GM18907 (cell line): ENCODE measurements around the gene MRPS6.

Source experiments
- ATAC-seq: cut with Tn5 transposase; IDR thresholded peaks from one replicate; pipeline ENCODE4 v1.9.1; 2021; ENCODE audit warnings: mild to moderate bottlenecking, moderate library complexity; ENCODE audit not compliant: unreplicated experiment

Gene MRPS6

DNA sequence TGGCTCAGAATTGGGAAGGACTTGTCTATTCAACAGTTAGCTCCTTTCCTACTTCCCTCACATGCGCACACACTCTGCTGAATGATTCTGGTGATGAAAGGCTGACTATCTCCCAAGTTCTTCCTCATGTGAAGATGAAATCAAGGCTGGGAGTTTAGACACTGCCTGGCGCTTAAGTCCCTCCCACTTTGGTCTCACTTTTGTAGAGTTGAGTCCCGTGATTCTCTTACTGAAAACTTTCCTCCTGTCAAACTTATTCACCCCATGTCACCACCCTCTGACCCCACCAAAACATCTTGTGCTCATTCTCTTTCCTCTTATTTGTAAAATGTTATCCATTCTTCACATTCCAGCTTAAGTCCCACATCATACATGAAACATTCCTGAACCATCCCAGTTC lies 8.4 kb upstream of the MRPS6 start:
- no peak for ATAC-seq

DNA sequence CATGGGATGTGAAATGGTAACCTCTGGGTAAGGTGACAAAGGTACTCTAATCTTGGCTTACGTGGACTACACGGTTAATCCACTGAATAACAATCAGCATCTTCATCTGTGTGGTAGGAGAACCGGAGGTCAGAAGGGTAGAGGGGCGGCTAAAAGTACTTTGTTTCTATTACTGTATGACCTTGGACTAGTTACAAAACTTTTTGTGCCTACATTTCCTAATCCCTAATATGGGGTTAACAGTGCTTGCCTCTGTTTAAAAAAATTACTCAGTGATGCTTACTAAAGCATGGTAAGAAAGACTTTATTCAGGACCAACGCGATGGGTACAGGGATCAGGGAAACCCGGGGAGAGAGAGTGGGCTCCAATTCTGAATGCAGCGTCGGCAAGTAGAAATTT lies 1.7 kb upstream of the MRPS6 start:
- no peak for ATAC-seq

GRCh38 chr21:34072145-34073031 lies 990 bp upstream of the MRPS6 start:
- no peak for ATAC-seq

DNA sequence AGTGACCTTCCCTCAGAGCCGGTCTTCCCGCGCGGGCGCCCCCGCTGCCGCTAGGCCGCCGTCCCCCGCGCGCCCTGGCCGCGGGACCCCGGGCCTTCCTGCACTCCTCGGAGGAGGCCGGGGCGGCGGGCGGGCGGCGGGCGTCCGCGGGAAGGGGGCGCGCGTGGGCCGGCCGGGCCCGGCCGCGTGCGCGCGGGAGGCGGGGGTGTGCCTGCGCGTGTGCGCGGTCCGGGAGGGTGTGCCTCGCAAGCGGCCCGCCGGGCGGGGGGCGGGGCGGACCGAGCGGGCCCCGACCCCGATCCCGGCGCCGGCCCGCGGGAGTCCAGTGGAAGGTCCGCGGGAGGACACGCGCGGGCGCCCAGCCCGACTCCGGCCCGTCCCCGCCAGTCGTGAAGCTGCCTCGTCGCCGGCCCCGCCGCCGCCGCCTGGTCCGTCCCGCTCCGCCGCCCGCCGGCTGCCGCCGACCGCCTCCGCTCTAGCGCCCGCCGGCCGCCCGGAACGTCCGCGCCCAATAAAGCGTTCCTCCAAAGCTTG lies 438 bp downstream of the MRPS6 start:
- peak; percentile 37 for ATAC-seq

DNA sequence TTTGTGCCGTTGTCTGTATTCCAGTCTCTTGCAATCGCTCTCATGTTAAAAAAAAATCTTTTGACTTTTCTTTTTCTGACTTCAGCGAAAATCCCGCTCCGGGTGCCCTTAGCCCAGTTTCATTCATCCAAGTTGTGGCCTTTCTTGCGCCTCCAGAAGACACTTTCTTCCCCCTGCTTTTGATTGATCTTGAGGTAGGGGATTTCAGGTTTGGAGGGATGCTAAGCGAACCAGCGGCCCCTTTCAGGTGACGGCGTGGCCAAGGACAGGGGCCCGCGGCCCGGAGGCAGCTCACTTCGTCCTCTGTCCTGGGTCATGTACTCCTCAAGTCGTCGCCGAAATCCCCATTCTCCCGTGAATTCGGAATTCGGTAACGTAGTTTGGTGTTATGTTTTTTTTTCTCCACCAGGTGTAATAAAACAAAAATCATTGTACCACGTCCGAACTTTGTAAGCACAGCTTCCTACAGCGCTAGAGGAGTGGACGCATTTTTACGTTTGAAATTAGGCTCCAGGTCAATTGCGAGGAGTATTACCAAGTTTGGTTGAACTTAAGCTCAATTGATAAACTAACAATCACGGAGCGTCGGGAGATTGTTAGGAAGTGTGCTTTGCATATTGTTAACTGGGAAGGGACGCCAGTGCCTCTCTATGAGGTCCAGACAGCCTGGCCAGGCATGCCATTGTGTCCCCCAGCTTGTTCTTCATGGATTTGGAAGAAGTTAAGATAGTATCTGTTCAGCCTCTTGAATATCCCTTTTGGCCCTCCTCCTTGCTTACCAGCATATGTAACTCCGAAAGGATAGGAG lies 1.1 kb downstream of the MRPS6 start:
- no peak for ATAC-seq

DNA sequence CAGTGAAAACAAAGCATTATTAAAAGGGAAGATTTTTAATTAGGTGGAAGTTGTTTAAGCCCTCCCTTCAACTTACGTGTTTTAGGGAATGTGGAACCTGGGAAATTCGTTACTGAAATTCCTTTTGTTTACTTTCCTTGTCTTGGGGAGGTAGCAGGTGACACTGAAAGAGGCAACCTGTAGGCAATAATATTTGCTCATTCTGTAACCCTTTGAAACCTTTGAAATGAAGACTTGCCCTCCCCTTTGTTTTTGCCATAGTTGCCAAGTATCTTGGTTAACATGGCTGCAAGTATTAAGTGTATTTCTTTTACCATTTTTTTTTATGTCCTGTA lies 1.7 kb downstream of the MRPS6 start:
- no peak for ATAC-seq

GRCh38 chr21:34075760-34076660 lies 2.6 kb downstream of the MRPS6 start:
- no peak for ATAC-seq

DNA sequence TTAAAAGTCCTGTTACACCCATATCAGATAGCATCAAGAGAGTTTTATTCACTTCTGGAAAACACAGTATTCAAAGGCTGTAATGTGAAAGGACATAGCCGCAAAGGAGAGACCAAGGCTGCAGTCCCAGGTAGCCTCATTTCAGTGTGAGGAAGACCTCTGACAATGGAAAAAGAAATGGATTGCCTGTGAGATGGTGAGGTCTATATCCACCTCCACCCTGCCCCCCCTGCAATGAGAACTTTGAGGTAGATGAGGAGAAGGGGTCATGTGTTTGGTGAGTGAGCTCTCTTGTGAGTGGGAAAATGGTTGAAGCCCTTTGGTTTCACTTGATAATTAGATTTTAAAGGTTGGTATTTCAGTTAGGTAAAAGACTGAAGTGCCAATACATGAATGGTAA lies 3.5 kb downstream of the MRPS6 start:
- ATAC-seq, result no peak

DNA sequence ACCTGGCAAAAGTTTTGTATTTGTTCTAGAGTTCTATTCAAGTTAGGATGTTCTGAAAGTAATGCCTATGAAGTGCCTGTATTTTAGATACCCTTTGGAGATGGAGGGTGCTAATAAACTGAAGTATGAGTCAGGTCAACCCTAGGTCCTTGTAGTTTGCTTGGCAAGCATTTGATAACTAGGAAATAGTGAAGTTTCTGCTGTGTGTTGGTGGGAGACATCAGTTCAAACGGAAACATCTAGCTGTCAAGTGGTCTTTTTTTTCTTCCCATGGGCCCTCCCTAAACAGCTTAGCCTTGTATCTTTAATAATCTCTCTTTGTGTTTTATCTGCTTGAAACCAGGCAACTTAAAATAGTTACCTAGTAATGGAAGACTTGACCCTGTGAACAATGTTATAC lies 4.5 kb downstream of the MRPS6 start:
- ATAC-seq, result no peak

DNA sequence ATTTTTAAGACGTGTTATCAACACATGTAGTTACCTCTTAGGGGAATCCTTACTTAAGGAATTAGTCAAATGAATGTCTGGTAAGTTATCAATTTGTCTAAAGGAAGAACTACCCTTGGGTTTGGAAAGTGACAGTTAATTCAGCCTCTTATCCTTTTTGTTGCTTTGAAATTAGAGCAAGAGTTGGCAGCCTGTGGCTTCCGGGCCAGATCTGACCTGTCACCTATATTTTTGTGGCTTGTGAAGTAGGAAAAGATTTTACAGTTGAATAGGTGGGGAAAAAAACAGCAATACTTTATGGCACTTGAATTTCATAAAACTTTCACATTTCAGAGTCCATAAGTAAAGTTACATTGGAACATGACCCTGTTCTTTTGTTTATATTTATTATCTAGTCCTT lies 5.5 kb downstream of the MRPS6 start:
- ATAC-seq, result no peak

DNA sequence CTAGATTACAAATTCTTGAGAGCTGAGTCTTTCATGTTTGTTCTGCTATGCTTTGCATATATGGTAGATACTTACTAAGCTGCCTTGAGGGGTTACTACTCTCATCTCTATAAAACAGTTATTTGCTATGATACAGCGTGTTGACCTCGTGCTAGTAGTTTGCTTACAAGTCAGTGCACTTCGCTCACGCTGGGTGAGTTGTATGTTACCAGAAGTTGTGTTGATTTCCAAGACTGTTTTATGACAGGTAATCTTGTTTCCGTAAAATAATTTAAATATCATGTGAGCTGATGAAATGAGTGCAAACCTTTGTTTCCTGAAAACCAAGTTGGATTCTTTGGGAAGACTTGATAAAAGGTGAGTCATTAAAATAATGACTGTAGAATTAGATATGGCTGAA lies 7.3 kb downstream of the MRPS6 start:
- ATAC-seq, result no peak

DNA sequence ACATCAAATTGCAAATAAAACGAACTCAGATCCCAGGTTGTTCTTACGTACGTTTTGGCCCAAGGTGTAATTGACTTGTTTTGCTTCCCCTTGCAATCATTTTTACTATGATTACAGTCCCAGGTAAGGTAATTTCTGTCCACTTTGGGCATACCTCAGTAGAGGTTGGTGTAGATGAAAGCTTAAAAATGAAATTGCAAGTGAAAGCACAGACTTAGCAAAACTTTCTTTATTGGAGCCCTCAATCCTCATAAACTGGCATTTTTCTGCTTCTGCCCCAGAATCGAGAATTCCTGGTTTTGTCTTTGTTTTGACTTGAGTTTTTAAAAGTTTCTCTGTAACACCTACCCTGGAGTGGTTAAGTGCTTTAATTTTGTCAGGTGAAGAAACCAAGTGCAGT lies 9.4 kb downstream of the MRPS6 start:
- ATAC-seq, result no peak

- ATAC-seq, result no peak
Observed at GRCh38 chr21:34083357-34083756, 10.0 kb downstream of the MRPS6 start.

DNA sequence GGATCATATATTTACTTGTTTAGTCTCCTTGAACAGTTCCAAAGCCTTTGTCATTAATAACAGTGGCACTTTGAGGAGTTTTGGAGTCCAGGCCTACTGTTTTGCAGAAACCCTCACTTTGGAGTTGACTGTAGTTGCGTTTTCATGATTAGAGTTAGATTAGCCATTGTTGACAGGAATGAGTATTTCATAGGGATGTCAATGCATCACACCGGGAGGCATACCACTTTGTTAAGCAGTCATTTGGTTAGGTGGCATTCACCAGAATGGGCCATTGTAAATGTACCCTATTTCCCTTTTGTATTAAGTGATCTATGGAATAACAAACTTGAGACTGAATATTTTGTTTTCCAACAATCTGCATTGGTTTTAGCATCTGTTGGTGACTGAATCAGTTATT lies 11.8 kb downstream of the MRPS6 start:
- no peak for ATAC-seq

- no peak for ATAC-seq
Observed at GRCh38 chr21:34086887-34087306, 13.5 kb downstream of the MRPS6 start.

DNA sequence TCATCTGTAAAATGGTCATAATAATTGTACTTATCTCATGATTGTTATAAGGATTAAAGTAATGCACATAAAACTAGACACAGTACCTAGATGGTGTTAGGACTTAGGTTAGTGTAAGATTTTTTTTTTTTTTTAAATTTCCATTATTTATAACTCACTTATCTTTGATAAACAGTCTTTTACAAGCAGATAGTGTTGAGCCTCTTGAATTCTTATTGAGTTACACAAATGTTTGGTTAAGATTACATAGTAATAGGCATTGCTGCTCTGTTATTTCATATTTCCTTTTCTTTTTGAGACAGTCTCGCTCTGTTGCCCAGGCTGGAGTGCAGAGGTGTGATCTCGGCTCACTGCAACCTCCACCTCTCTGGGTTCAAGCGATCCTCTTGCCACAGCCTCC lies 15.4 kb downstream of the MRPS6 start:
- no peak for ATAC-seq

DNA sequence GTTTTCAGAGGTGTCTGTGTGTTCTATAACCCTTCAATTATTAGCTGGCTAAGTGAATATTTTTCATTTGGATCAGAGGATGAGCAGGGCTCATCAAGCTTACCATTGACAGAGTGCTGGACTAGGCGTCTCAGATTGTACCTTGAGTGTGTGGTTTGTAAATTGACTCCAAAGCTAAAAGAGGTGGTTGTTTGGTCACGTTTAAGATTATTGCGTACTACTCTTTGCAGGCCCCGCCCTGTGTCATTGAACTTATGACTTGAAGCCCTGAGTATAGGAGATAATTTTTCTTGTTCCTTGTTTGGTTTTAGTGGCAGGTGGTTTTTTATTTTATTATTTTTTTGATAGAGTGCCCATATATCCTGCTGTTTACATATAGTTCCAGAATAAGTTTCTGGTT lies 17.7 kb downstream of the MRPS6 start:
- ATAC-seq, result no peak

- ATAC-seq, result no peak
Observed at GRCh38 chr21:34091607-34092006, 18.2 kb downstream of the MRPS6 start.

GRCh38 chr21:34092262-34092921 lies 19.0 kb downstream of the MRPS6 start:
- ATAC-seq, result no peak

DNA sequence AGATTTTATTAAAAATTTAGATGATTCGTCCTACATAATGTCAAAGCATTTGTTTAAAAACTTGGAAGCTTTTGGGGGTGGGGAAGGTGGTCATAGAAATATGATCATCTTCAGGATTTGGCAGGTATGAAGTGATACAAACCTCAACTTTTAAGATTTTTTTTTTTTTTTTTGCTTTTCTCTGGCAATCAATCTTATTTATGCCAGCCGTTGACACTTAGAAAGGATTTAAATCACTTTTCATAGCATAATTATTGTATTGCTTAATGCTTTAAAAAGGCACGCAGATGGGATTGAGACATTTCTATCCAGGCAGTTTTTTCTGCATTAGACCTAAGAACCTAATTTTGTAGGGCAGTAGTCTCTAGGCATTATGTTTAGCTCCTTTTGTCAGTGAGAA lies 19.7 kb downstream of the MRPS6 start:
- ATAC-seq, result no peak
